OCI-LY7 (cell line): ENCODE results near the gene NAV2.

ENCODE experiments used
- CTCF ChIP-seq: fragments of 200-600 bp; sonication (generic); conservative IDR thresholded peaks from 2 replicates; pipeline ENCODE4 v1.5.1; 2014; ENCODE audit warnings: mild to moderate bottlenecking, antibody characterized with exemption, low read length, moderate library complexity, mixed read lengths
- EZH2phosphoT487 ChIP-seq: fragments of 200-600 bp; sonication (generic); IDR thresholded peaks from 2 replicates; pipeline ENCODE4 v1.6.1; 2018; ENCODE audit warnings: low read depth, borderline replicate concordance, mild to moderate bottlenecking, mixed run types, antibody characterized with exemption, low read length, moderate library complexity, mixed read lengths

- no peak for TF ChIP-seq CTCF
- TF ChIP-seq EZH2phosphoT487, result no peak
Observed at GRCh38 chr11:19779740-19780139, 67.1 kb downstream of the NAV2 start.
